ENCODE results near the gene TRIM62. TPM values are rescaled to one million over a fixed set of nuclear protein-coding genes. Genes with fewer than 3 reads are reported as not detected.
A peak's percentile ranks its signal among the peaks of the same experiment; 100 is the strongest.

Gene TRIM62
- polyA plus RNA-seq, 1 donor from 2014 or later, result 5.3 TPM

DNA sequence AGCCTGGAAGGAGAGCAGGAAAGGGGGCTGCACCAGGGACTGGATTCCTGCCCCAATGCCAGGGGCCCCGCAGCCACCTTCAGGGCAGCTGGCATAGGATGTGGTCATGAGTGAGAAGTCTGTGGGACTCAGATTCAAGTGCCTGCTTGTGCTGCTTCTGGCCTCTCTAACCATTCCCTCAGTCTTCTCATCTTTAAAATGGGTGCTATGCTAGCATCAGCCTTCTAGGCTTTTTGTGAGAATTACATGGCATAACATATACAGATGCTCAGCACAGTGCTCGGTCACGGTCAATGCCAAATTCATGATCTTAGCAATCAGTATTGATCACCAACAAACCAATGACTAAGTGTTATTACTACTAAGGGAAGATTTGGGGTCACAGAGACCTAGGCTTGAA is 23.5 kb downstream of the TRIM62 start:
- Mint-ChIP-seq H3K27me3 (no peaks in the 10 kb centered on the region), H3K4me3 (no peak overlapping the region), H3K4me1 (peaks cover 2 to 5% (median 2%) of the 10 kb centered on the region in 3 donors), H3K9me3 (no peaks in the 10 kb centered on the region), H3K27ac (peak overlapping the region in 1 of 3 donors; percentile 64), H3K36me3 (peaks cover 2% of the 10 kb centered on the region)

DNA sequence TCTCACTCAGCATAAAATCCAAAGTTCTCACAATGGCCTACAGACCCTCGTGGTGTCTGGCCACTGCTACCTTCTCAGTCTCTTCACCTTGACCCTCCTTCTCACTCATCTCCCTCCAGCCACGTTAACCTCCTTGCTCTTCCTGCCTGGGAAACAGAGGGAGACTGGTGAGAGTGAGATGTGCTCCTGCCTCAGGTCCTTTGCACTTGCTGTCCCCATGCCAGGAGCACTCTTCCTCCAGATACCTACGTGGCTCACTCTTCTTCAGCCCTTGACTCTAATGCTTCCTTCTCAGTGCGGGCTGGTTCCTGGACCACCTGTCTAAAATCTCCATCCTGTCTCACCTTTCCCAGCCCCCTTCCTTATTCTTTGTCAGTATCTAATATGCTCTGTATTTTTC is 24.7 kb downstream of the TRIM62 start:
- H3K4me1 Mint-ChIP-seq, result peaks cover 4 to 6% (median 5%) of the 10 kb centered on the region in 3 donors
- no peaks in the 10 kb centered on the region for H3K27me3 Mint-ChIP-seq
- no peak overlapping the region for H3K27ac Mint-ChIP-seq
- H3K36me3 Mint-ChIP-seq, result peaks cover 2% of the 10 kb centered on the region
- no peak overlapping the region for H3K4me3 Mint-ChIP-seq
- no peaks in the 10 kb centered on the region for H3K9me3 Mint-ChIP-seq

DNA sequence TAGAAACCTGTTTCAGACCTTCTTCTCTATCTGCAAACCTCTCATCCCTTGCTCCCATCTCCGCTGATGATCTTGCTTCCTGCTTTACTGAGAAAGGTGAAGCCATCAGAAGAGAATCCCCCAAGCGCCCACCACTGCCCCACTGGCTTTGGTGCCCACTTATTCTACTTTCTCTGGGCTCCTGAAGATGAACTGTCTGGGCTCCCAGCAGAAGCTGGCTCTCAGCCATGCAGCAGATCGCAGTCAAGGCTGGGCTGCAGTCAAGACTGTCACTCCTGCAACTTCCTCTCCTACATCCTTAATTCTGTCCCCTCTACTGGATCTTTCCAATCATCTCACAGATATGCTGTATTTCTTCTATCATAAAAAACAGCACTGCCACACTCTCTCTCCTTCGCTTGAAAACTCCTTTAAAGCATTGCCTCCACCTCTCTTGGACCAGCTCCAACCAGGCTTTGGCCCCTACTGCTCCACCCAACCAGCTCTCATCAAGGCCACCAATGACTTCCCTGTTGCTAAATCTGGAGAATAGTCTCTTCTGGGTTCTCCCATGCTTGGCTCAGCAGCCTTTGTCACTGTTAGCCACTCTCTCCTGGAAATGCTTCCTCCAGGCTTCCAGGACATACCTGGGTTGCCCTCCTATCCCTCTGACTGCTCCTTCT is 25.8 kb downstream of the TRIM62 start:
- Mint-ChIP-seq H3K4me1 (peaks cover 5 to 6% (median 6%) of the 10 kb centered on the region in 3 donors), H3K36me3 (peaks cover 2% of the 10 kb centered on the region), H3K4me3 (no peak overlapping the region), H3K27ac (peak overlapping the region in 1 of 3 donors; percentile 43), H3K27me3 (no peaks in the 10 kb centered on the region), H3K9me3 (no peaks in the 10 kb centered on the region)

DNA sequence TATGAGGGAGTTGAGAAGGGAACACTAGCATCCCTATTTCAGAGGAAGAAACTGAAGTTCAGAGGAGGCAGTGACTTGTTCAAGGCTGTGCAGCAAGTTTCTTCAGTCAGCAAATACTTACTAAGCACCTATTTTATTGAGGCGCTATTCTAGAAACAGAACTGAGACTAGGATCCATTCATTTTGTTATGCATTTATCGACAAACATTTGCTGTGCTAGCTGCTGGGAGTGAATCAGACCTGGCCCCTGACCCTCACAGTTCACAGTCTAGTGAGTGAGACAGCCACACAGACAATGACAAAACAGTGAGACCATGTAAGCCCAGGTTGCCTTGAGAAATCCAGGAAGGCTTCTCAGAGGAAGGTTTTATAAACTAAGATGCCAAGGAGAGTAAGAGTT is 28.2 kb downstream of the TRIM62 start:
- Mint-ChIP-seq H3K27me3 (no peaks in the 10 kb centered on the region), H3K36me3 (peaks cover 2% of the 10 kb centered on the region), H3K4me3 (no peak overlapping the region), H3K4me1 (peaks cover 5 to 6% (median 6%) of the 10 kb centered on the region in 3 donors), H3K27ac (no peak overlapping the region), H3K9me3 (no peaks in the 10 kb centered on the region)

DNA sequence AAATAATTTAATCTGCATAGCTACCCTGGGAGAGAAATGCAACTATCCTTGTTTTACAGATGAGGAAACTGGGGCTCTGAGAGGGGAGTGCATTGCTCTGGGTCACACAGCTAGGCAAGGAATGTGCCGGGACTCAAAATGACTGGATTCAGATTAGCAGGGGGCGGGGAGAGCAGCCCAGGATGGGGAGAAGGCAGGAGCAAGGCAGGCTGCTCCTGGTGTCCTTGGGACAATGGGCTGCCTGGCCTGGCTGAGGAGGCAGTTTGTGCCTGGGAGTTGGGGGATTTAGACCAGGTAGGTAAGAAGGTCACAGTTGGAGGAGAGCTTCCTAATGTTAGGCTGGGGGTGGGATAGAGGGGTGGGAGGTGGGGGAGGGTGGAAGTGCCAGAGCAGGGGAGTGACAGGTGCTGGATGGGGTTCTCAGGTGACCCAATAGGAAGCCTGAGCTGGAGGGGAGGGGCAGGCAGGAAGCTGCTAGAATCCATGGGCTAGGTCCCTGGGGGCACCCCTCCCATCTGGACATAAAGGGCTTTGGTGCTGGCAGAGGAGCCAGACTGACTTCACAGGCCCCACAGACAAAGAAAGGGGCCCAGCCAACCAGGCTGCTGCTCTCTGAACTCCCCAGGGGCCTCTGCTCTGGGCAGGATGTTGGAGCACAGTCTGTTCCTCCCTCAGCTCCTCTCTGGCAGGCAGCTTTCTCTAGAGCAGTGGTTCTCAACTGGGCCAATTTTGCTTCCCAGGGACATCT is 29.0 kb downstream of the TRIM62 start:
- Mint-ChIP-seq H3K36me3 (peaks cover 2% of the 10 kb centered on the region), H3K27me3 (no peaks in the 10 kb centered on the region), H3K9me3 (no peaks in the 10 kb centered on the region), H3K27ac (no peak overlapping the region), H3K4me3 (no peak overlapping the region), H3K4me1 (peaks cover 5 to 6% (median 6%) of the 10 kb centered on the region in 3 donors)

DNA sequence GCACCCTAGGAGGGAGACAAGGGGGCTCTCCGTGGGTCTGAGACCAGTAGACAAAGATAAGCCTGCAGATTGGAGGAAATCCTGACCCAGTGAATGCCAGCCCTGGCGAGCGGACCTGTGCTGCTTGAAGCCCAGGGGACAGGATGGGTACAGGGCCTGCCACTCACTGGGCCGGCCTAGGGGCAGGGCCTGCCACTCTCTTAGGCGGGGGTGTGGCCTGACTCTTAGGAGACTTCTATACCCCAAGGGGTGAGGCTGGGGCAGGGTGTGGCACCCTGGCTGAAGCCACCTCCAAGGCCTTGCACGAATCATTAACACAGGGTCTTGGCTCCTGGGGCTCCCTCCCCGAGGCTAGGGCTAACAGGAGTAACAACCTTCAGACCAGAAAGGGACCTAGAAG is 30.7 kb downstream of the TRIM62 start:
- Mint-ChIP-seq H3K36me3 (peaks cover 7% of the 10 kb centered on the region), H3K9me3 (no peaks in the 10 kb centered on the region), H3K27me3 (no peaks in the 10 kb centered on the region), H3K27ac (no peak overlapping the region), H3K4me1 (peaks cover 5 to 8% (median 6%) of the 10 kb centered on the region in 3 donors), H3K4me3 (peak overlapping the region in 1 of 4 donors; percentile 45)

DNA sequence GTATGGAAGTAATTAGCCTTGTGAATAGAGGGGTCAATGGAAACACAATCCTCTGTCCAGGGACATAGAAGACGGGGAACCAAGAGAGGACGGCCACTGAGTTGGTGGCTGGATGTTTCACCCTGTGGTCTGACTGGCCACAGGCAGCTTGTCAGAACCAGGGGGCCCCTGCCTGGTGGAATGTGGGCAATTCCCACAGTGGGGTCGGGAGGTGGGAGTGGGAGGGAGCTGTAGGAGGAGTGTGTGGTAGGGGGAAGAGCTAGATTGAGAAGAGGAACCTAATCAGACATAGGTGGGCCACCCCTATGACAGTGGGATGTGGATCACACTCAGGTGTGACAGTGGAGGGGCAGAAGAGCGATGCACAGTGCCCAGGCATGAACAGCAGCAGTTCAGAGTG is 31.3 kb downstream of the TRIM62 start:
- peak overlapping the region in 1 of 3 donors; percentile 61 for H3K27ac Mint-ChIP-seq
- H3K36me3 Mint-ChIP-seq, result peaks cover 7% of the 10 kb centered on the region
- H3K9me3 Mint-ChIP-seq, result no peaks in the 10 kb centered on the region
- no peak overlapping the region for H3K4me3 Mint-ChIP-seq
- H3K27me3 Mint-ChIP-seq, result no peaks in the 10 kb centered on the region
- H3K4me1 Mint-ChIP-seq, result peaks cover 5 to 8% (median 6%) of the 10 kb centered on the region in 3 donors

DNA sequence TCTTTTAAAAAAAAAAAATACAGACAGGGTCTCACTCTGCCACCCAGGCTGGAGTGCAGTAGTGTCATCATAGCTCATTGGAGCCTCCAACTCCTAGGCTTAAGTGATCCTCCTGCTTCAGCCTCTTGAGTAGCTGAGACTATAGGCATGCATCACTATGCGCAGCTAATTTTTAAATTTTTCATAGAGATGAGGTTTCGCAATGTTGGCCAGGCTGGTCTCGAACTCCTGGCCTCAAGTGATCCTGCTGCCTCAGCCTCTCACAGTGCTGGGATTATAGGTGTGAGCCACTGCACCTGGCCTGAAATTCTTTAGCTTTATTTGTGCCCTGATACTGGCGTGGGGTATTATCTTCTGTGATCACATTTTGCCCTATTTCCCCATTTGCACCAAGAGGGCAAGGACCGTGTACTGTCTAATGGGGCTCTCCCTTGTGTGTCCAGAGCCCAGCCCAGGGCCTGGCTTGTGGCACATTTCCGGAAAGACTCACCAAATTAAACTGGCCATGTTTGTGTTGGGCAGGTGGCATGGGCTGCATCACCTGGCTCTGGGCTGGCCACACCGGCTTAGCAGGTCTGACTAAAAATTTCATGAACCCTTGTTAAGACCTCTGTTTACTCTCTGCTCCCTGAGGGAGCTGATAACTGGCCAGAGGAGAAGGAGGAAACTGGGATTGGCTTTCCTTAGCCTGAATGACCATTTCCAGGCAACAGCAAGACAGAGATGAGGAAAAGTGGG is 32.2 kb downstream of the TRIM62 start:
- no peaks in the 10 kb centered on the region for H3K27me3 Mint-ChIP-seq
- H3K27ac Mint-ChIP-seq, result no peak overlapping the region
- H3K4me3 Mint-ChIP-seq, result no peak overlapping the region

DNA sequence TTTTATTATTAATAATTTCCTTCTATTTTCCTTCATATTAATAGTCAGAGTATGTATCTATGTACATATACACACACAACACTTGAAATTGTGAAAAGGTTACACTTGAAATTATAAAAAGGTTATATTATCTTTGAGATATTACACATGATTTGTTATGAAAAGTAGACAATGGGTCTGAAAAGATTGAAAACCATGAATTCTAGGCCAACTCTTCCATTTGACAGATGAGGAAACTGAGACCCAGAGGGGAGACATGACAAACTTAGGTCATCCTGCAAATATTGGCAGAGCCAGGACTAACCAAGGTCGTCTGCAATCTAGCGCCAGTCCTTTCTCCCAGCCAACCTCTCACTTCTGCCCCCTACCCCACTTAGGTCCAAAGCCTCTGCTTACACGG is 33.2 kb downstream of the TRIM62 start:
- Mint-ChIP-seq H3K9me3 (no peaks in the 10 kb centered on the region), H3K27ac (peak overlapping the region in 1 of 3 donors; percentile 74), H3K36me3 (peaks cover 5% of the 10 kb centered on the region), H3K4me3 (no peak overlapping the region), H3K4me1 (peaks cover 0 to 8% (median 4%) of the 10 kb centered on the region in 3 donors), H3K27me3 (no peaks in the 10 kb centered on the region)

More for the DNA sequence above, 32.2 kb downstream of the TRIM62 start:
- Mint-ChIP-seq H3K36me3 (peaks cover 7% of the 10 kb centered on the region), H3K4me1 (peaks cover 5 to 8% (median 6%) of the 10 kb centered on the region in 3 donors), H3K9me3 (no peaks in the 10 kb centered on the region)

DNA sequence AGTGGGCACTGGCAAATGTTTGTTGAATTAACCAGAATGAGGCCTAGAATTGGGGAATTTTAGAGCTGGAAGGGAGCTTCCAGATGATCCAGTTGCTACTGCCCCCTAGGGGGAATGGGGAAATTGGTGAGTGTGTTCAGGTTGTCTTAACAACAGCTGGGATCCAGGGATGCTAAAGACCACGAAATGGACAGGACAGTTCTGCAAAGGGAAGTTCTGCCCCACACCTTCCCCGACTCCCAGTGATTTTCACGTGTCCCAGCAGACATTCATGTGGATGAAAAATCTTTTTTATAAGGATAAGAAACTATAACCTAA is 33.9 kb downstream of the TRIM62 start:
- H3K4me3 Mint-ChIP-seq, result no peak overlapping the region
- H3K27ac Mint-ChIP-seq, result no peak overlapping the region

DNA sequence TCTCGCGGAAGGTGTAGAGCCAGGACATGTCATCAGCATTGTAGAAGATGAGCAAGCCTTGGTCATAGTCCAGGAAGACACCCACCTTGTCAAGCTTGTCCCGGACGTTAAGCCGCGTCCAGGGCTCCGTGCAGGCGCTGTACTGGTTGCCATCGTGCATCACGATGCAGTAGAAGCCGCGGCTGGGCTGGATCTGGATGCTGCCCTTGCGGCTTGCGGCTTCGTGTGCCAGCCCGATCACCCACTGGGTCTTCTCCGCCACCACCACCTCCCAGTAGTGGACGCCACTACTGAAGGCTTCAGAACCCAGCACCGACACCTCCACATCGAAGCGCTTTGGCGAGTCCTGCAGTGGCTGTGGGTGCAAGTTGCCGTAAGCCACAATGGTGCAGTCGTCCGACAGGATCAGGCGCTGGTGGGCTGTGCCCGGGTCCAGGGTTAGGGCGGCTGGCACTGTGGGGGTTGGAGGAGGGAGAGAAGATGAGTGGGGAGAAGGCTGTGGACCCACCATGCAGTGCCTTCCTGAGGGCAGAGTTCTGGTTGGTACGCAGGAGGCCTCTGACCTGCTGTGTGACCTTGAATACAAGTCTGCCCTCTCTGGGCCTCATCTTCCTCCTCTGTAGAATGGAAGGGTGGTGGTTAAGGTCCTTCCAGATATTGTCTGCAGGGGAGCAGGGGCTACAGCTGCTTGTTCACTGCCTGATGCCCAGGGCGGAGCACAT is 34.4 kb downstream of the TRIM62 start:
- no peaks in the 10 kb centered on the region for H3K27me3 Mint-ChIP-seq
- peaks cover 0 to 6% (median 4%) of the 10 kb centered on the region in 3 donors for H3K4me1 Mint-ChIP-seq
- no peak overlapping the region for H3K4me3 Mint-ChIP-seq
- H3K9me3 Mint-ChIP-seq, result no peaks in the 10 kb centered on the region
- H3K27ac Mint-ChIP-seq, result peak overlapping the region in 1 of 3 donors; percentile 73
- H3K36me3 Mint-ChIP-seq, result peaks cover 5% of the 10 kb centered on the region

More for the DNA sequence above, 33.9 kb downstream of the TRIM62 start:
- peaks cover 5% of the 10 kb centered on the region for H3K36me3 Mint-ChIP-seq
- H3K9me3 Mint-ChIP-seq, result no peaks in the 10 kb centered on the region
- peaks cover 0 to 7% (median 4%) of the 10 kb centered on the region in 3 donors for H3K4me1 Mint-ChIP-seq
- no peaks in the 10 kb centered on the region for H3K27me3 Mint-ChIP-seq

DNA sequence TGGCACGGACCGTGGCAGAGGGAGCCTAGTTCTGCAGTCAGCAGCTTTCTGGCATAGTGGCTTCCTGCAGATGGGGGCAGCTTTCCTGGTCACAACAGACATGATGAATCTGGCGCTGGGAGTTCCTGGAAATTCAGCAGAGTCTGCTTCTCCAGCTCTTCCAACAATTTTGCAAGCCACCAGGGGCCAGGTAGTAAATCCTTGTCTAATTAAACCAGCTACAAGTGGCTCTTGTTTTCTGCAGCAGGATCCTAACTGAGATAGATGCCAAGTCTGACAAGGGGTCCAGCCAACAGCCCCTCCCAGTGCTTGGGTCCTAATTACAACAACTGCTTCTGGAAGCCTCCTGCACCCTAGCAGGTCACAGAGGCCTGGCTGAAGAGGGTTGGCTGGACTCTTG is 35.8 kb downstream of the TRIM62 start:
- Mint-ChIP-seq H3K27ac (no peak overlapping the region), H3K36me3 (peaks cover 5% of the 10 kb centered on the region), H3K27me3 (no peaks in the 10 kb centered on the region), H3K9me3 (no peaks in the 10 kb centered on the region), H3K4me1 (peaks cover 0 to 6% (median 2%) of the 10 kb centered on the region in 3 donors), H3K4me3 (no peak overlapping the region)

DNA sequence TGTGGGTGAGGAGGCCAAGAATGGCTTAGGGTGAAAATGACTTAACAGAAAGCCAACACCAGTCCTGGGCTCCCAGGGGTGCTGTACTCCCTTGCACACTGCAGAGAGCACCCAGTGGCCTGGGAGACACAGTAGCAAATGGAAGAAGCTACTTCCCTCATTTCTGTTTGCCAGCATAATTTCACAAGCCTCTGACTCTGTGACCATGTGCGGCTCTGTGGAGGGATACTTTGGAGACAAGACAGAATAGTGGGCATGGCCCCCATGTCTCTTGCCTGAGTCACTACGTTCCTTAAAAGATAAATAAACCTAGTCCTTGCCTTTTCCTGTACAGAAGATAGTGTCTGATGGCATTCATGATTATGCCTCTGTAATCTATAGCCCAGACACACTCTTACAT is 38.1 kb downstream of the TRIM62 start:
- no peak overlapping the region for H3K4me3 Mint-ChIP-seq
- no peak overlapping the region for H3K27ac Mint-ChIP-seq
- peaks cover 5% of the 10 kb centered on the region for H3K36me3 Mint-ChIP-seq
- no peaks in the 10 kb centered on the region for H3K9me3 Mint-ChIP-seq
- H3K4me1 Mint-ChIP-seq, result peaks cover 0 to 6% (median 2%) of the 10 kb centered on the region in 3 donors
- H3K27me3 Mint-ChIP-seq, result no peaks in the 10 kb centered on the region

DNA sequence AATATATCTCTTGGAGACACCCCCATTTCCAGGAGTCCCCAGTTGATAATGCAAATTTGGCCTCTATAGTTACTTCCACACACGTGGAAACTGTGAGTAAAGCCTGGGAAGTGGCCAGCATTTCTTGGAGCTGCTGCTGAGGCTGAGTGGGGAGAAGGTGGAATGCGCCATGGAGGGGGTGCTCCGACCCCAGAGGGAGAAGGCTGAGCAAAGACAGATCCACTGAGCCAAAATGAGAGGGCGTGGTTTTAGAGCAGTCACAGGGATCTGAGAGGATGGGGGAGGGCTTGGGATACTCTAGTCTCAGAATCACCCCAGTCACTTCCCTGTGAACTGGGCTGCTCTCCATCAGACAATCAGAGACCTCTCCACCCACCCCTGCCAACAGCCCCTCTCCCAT is 38.7 kb downstream of the TRIM62 start:
- no peaks in the 10 kb centered on the region for H3K27me3 Mint-ChIP-seq
- no peaks in the 10 kb centered on the region for H3K9me3 Mint-ChIP-seq
- no peak overlapping the region for H3K27ac Mint-ChIP-seq
- H3K4me3 Mint-ChIP-seq, result peak overlapping the region in 1 of 4 donors; percentile 72
- H3K4me1 Mint-ChIP-seq, result peaks cover 0 to 6% (median 2%) of the 10 kb centered on the region in 3 donors
- H3K36me3 Mint-ChIP-seq, result peaks cover 5% of the 10 kb centered on the region
